HepG2 (cell line): ENCODE measurements around the gene CYB561. TPM values are rescaled to one million over a fixed set of nuclear protein-coding genes. Genes with fewer than 3 reads are reported as not detected.
A peak's percentile ranks its signal among the peaks of the same experiment; 100 is the strongest.

ENCODE experiments used
- ARNTL ChIP-seq: sonication (generic); formaldehyde crosslinking; IDR thresholded peaks from 2 replicates; pipeline ENCODE4 v1.4.0; 2020; ENCODE audit warnings: mild to moderate bottlenecking, missing genetic modification reagents
- CEBPB ChIP-seq: IDR thresholded peaks from 2 replicates; pipeline ENCODE4 v1.6.1; 2011; ENCODE audit warnings: low read depth, low read length, improper control_type of control experiment, borderline replicate concordance
- E2F5 ChIP-seq: sonication (generic); formaldehyde crosslinking; conservative IDR thresholded peaks from 2 replicates; pipeline ENCODE4 v1.4.0; 2020; ENCODE audit warnings: missing genetic modification reagents
- HCFC1 ChIP-seq: fragments of 150-350 bp; IDR thresholded peaks from 2 replicates; pipeline ENCODE4 v1.6.1; 2014; ENCODE audit warnings: low read depth, low read length
- HMGXB4 ChIP-seq, 2 experiments: sonication (generic) in 1 of 2; formaldehyde crosslinking in 1 of 2; IDR thresholded peaks; 2 replicates each; pipeline versions ENCODE4 v1.4.0 to v1.6.1; 2018 to 2020; ENCODE audit warnings: missing genetic modification reagents in 2 of 2, borderline replicate concordance in 1 of 2, low read depth in 1 of 2, mild to moderate bottlenecking in 1 of 2, missing biosample characterization in 1 of 2
- HNF1B ChIP-seq: sonication (generic); formaldehyde crosslinking; IDR thresholded peaks from 2 replicates; pipeline ENCODE4 v1.5.1; 2020; ENCODE audit warnings: mild to moderate bottlenecking, moderate library complexity, missing genetic modification reagents
- NBN ChIP-seq: fragments of 450-650 bp; conservative IDR thresholded peaks from 2 replicates; pipeline ENCODE4 v1.6.1; 2017
- NFIC ChIP-seq: IDR thresholded peaks from 2 replicates; pipeline ENCODE4 v1.6.1; 2012; ENCODE audit warnings: mild to moderate bottlenecking, low read length, inconsistent platforms
- THYN1 ChIP-seq: sonication (generic); formaldehyde crosslinking; IDR thresholded peaks from 2 replicates; pipeline ENCODE4 v1.8.1; 2023; ENCODE audit warnings: low read depth, mild to moderate bottlenecking, moderate library complexity, missing genetic modification reagents, borderline replicate concordance
- ZBTB43 ChIP-seq: sonication (generic); formaldehyde crosslinking; conservative IDR thresholded peaks from 2 replicates; pipeline ENCODE4 v1.4.0; 2020; ENCODE audit warnings: missing genetic modification reagents
- ZNF20 ChIP-seq: sonication (generic); formaldehyde crosslinking; IDR thresholded peaks from 2 replicates; pipeline ENCODE4 v1.4.0; 2020; ENCODE audit warnings: mild to moderate bottlenecking, moderate library complexity, missing genetic modification reagents
- ZNF235 ChIP-seq: sonication (generic); formaldehyde crosslinking; IDR thresholded peaks from 2 replicates; pipeline ENCODE4 v1.8.1; 2023; ENCODE audit warnings: mild to moderate bottlenecking, missing genetic modification reagents, borderline replicate concordance
- ZNF460 ChIP-seq: sonication (generic); formaldehyde crosslinking; IDR thresholded peaks from 2 replicates; pipeline ENCODE4 v1.5.1; 2020; ENCODE audit warnings: missing genetic modification reagents, mild to moderate bottlenecking, borderline replicate concordance
- ZNF570 ChIP-seq: sonication (generic); formaldehyde crosslinking; IDR thresholded peaks from 2 replicates; pipeline ENCODE4 v1.4.0; 2020; ENCODE audit warnings: mild to moderate bottlenecking, missing genetic modification reagents, borderline replicate concordance
- ZNF775 ChIP-seq: sonication (generic); formaldehyde crosslinking; IDR thresholded peaks from 2 replicates; pipeline ENCODE4 v1.4.0; 2020; ENCODE audit warnings: missing genetic modification reagents, mild to moderate bottlenecking, moderate library complexity, borderline replicate concordance
- polyA plus RNA-seq, 8 experiments: library from polyadenylated mRNA; depleted of rRNA in 3 of 8; stranded (reverse) in 7 of 8; unstranded in 1 of 8; fragments of >200 nt; fragmentation: Illumina TruSeq in 4 of 8; extraction: Trizol in 4 of 8; gene quantifications; 2 replicates each; pipeline versions ENCODE4 v1.2.1 to v1.2.3, GENCODE V29; 2011 to 2016; ENCODE audit warnings: low read depth in 4 of 8, missing spikeins in 1 of 8, mixed read lengths in 1 of 8; ENCODE audit not compliant: insufficient read depth in 1 of 8
- total RNA-seq, 5 experiments: library from RNA; depleted of rRNA; stranded (reverse); fragments of >200 nt; fragmentation: Illumina TruSeq; extraction: Trizol; gene quantifications; 2 replicates each; pipeline ENCODE4 v1.2.3, GENCODE V29; 2016; ENCODE audit warnings: low read depth in 1 of 5
- TF ChIP-seq, protein P1 (sequence below): sonication (generic); formaldehyde crosslinking; IDR thresholded peaks from 2 replicates; pipeline ENCODE4 v1.5.1; 2020; ENCODE audit warnings: mild to moderate bottlenecking, missing genetic modification reagents, moderate library complexity
- TF ChIP-seq, protein P2 (sequence below): sonication (generic); formaldehyde crosslinking; IDR thresholded peaks from 2 replicates; pipeline ENCODE4 v1.8.1; 2023; ENCODE audit warnings: missing genetic modification reagents, mild to moderate bottlenecking, borderline replicate concordance

CYB561 gene
- total and polyA plus RNA-seq, 2 of the 13 experiments (the other 11 are each of a cell fraction or from before 2014, with no cell fraction given), result 1.5 to 6.7 TPM

- no peak for TF ChIP-seq ZNF460 (CRISPR knock-in tag)
- no peak for TF ChIP-seq ARNTL
- TF ChIP-seq ZBTB43 (CRISPR knock-in tag), result no peak
- no peak for TF ChIP-seq ZNF235 (CRISPR knock-in tag)
- TF ChIP-seq CEBPB, result no peak
- TF ChIP-seq ZNF775, result no peak
- no peak for TF ChIP-seq THYN1 (CRISPR knock-in tag)
- TF ChIP-seq, protein P1, sequence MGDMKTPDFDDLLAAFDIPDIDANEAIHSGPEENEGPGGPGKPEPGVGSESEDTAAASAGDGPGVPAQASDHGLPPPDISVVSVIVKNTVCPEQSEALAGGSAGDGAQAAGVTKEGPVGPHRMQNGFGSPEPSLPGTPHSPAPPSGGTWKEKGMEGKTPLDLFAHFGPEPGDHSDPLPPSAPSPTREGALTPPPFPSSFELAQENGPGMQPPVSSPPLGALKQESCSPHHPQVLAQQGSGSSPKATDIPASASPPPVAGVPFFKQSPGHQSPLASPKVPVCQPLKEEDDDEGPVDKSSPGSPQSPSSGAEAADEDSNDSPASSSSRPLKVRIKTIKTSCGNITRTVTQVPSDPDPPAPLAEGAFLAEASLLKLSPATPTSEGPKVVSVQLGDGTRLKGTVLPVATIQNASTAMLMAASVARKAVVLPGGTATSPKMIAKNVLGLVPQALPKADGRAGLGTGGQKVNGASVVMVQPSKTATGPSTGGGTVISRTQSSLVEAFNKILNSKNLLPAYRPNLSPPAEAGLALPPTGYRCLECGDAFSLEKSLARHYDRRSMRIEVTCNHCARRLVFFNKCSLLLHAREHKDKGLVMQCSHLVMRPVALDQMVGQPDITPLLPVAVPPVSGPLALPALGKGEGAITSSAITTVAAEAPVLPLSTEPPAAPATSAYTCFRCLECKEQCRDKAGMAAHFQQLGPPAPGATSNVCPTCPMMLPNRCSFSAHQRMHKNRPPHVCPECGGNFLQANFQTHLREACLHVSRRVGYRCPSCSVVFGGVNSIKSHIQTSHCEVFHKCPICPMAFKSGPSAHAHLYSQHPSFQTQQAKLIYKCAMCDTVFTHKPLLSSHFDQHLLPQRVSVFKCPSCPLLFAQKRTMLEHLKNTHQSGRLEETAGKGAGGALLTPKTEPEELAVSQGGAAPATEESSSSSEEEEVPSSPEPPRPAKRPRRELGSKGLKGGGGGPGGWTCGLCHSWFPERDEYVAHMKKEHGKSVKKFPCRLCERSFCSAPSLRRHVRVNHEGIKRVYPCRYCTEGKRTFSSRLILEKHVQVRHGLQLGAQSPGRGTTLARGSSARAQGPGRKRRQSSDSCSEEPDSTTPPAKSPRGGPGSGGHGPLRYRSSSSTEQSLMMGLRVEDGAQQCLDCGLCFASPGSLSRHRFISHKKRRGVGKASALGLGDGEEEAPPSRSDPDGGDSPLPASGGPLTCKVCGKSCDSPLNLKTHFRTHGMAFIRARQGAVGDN (CRISPR knock-in tag), result peak; percentile 52
- no peak for TF ChIP-seq HCFC1
- TF ChIP-seq, protein P2, sequence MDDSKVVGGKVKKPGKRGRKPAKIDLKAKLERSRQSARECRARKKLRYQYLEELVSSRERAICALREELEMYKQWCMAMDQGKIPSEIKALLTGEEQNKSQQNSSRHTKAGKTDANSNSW (CRISPR knock-in tag), result no peak
- no peak for TF ChIP-seq NBN
- no peak for TF ChIP-seq E2F5
- no peak for TF ChIP-seq ZNF20 (CRISPR knock-in tag)
- TF ChIP-seq ZNF570 (CRISPR knock-in tag), result no peak
- TF ChIP-seq HNF1B (CRISPR knock-in tag), result no peak
- TF ChIP-seq NFIC, result no peak
- TF ChIP-seq HMGXB4 (CRISPR knock-in tag; IDR thresholded peaks at IDR 0.05; ENCODE audit: borderline replicate concordance in 1 of 2, low read depth in 1 of 2), result peak; percentile 58 to 81; a peak in 3 of 4 replicates
Observed at GRCh38 chr17:63478814-63479494, 32.8 kb upstream of the CYB561 start (continued).
